Stimulated activated CD4-positive, alpha-beta T cell treated with anti-CD3 and anti-CD28 coated beads, TNF-alpha, amount 100 ng/mL, for 1 hour (primary cell): Measurements from ENCODE around the gene LINGO1.

ENCODE experiments used
- DNase-seq, 3 donors: peaks; one replicate each; pipeline ENCODE4 v3.0.0-alpha.2; 2020; ENCODE audit warnings: low read depth in 3 of 3, low spot score in 1 of 3

Gene LINGO1

GRCh38 chr15:77656294-77656693 is 23.6 kb upstream of the LINGO1 start:
- no peak for DNase-seq

- DNase-seq: no peak
These were observed 22.3 kb upstream of the LINGO1 start for GRCh38 chr15:77654975-77655374.

GRCh38 chr15:77653832-77654480 is 21.2 kb upstream of the LINGO1 start:
- DNase-seq: no peak

- no peak for DNase-seq
These were observed 17.6 kb upstream of the LINGO1 start for GRCh38 chr15:77650265-77650664.

GRCh38 chr15:77649610-77650009 is 16.9 kb upstream of the LINGO1 start:
- no peak for DNase-seq

- DNase-seq: no peak
These were observed 16.3 kb upstream of the LINGO1 start for GRCh38 chr15:77649017-77649416.

- DNase-seq: no peak
These were observed 15.2 kb upstream of the LINGO1 start for GRCh38 chr15:77647961-77648360.

GRCh38 chr15:77646104-77646694 is 13.5 kb upstream of the LINGO1 start:
- no peak for DNase-seq

- no peak for DNase-seq
These were observed 12.9 kb upstream of the LINGO1 start for GRCh38 chr15:77645602-77646001.

- no peak for DNase-seq
These were observed 12.0 kb upstream of the LINGO1 start for GRCh38 chr15:77644543-77645247.

GRCh38 chr15:77643764-77644163 is 11.1 kb upstream of the LINGO1 start:
- DNase-seq: no peak

GRCh38 chr15:77642793-77643430 is 10.2 kb upstream of the LINGO1 start:
- DNase-seq: no peak

GRCh38 chr15:77641999-77642398 is 9.3 kb upstream of the LINGO1 start:
- DNase-seq: no peak

GRCh38 chr15:77640615-77641014 is 7.9 kb upstream of the LINGO1 start:
- no peak for DNase-seq

GRCh38 chr15:77639431-77639830 is 6.7 kb upstream of the LINGO1 start:
- no peak for DNase-seq

GRCh38 chr15:77637851-77638692 is 5.4 kb upstream of the LINGO1 start:
- no peak for DNase-seq

- no peak for DNase-seq
These were observed 3.5 kb upstream of the LINGO1 start for GRCh38 chr15:77636209-77636608.

- peak in 1 of 3 donors; percentile 48 for DNase-seq
These were observed 1.7 kb upstream of the LINGO1 start for GRCh38 chr15:77634266-77634962.

GRCh38 chr15:77633913-77634265 is 1.2 kb upstream of the LINGO1 start:
- no peak for DNase-seq

GRCh38 chr15:77633134-77633912 is 611 bp upstream of the LINGO1 start:
- DNase-seq: peak in 1 of 3 donors; percentile 52
